ENCODE data around the gene ANXA10. TPM values are rescaled to one million over a fixed set of nuclear protein-coding genes. Genes with fewer than 3 reads are reported as not detected.

ANXA10 gene
- total RNA-seq, 1 donor from 2014 or later = not detected

- H3K27me3 Mint-ChIP-seq (ENCODE audit: low read depth) = peaks cover 34% of the 10 kb centered on the region
- DNase-seq (ENCODE audit: low spot score) = no peak
- H3K27ac Mint-ChIP-seq (ENCODE audit: unreplicated experiment) = no peak overlapping the region
- no peak overlapping the region for H3K4me3 Mint-ChIP-seq (ENCODE audit: unreplicated experiment)
- no peaks in the 10 kb centered on the region for H3K4me1 Mint-ChIP-seq (ENCODE audit: low read depth)
- TF ChIP-seq, protein P1, sequence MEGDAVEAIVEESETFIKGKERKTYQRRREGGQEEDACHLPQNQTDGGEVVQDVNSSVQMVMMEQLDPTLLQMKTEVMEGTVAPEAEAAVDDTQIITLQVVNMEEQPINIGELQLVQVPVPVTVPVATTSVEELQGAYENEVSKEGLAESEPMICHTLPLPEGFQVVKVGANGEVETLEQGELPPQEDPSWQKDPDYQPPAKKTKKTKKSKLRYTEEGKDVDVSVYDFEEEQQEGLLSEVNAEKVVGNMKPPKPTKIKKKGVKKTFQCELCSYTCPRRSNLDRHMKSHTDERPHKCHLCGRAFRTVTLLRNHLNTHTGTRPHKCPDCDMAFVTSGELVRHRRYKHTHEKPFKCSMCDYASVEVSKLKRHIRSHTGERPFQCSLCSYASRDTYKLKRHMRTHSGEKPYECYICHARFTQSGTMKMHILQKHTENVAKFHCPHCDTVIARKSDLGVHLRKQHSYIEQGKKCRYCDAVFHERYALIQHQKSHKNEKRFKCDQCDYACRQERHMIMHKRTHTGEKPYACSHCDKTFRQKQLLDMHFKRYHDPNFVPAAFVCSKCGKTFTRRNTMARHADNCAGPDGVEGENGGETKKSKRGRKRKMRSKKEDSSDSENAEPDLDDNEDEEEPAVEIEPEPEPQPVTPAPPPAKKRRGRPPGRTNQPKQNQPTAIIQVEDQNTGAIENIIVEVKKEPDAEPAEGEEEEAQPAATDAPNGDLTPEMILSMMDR (IDR thresholded peaks at IDR 0.05) = no peak
- no peaks in the 10 kb centered on the region for H3K9me3 Mint-ChIP-seq (ENCODE audit: low read depth)
- no peaks in the 10 kb centered on the region for H3K36me3 Mint-ChIP-seq (ENCODE audit: low read depth)
These were observed 33.1 kb upstream of the ANXA10 start for GRCh38 chr4:168059251-168059650.

DNA sequence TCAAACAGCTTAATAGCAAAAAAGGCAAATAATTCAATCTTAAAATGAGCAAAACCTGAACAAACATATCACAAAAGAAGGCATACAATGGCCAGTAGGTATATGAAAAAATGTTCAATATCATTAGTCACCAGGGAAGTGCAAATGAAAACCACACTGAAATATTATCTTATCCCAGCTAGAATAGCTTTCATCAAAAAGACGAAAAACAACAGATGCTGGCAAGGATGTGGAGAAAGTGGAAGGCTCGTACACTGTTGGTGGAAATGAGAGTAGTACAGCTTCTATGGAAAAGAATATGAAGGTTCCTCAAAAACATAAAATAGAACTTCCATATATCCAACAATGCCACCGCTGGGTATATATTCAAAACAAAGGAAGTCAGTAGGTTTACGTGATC, 29.3 kb upstream of the ANXA10 start:
- Mint-ChIP-seq H3K9me3 (ENCODE audit: low read depth) (no peaks in the 10 kb centered on the region), H3K27ac (ENCODE audit: unreplicated experiment) (no peak overlapping the region), H3K4me1 (ENCODE audit: low read depth) (no peaks in the 10 kb centered on the region), H3K36me3 (ENCODE audit: low read depth) (no peaks in the 10 kb centered on the region), H3K4me3 (ENCODE audit: unreplicated experiment) (no peak overlapping the region), H3K27me3 (ENCODE audit: low read depth) (peaks cover 41% of the 10 kb centered on the region)
- TF ChIP-seq, protein P1 (IDR thresholded peaks at IDR 0.05) = no peak
- no peak for DNase-seq (ENCODE audit: low spot score)

DNA sequence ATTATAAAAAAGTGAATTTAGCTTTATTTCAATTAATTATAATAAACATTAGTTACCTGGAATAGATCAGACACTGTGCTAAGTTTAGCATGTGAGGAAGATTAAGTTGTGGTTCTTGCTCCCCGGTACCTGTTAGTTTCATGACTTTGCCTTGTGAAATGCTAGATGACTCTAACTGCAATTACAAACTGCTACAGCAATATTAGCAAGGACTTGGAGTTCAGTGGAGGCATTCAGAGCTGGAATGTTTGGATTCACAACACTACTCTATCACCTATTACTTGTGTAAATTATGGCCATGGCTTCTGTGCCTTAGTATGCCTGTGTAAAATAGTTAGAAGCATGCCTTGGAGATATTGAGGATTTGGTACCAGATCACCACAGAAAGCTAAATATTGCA, 21.4 kb upstream of the ANXA10 start:
- TF ChIP-seq, protein P1 (IDR thresholded peaks at IDR 0.05) = no peak
- H3K27me3 Mint-ChIP-seq (ENCODE audit: low read depth) = peaks cover 48% of the 10 kb centered on the region
- H3K36me3 Mint-ChIP-seq (ENCODE audit: low read depth) = no peaks in the 10 kb centered on the region
- no peak overlapping the region for H3K4me3 Mint-ChIP-seq (ENCODE audit: unreplicated experiment)
- no peaks in the 10 kb centered on the region for H3K4me1 Mint-ChIP-seq (ENCODE audit: low read depth)
- peaks cover 11% of the 10 kb centered on the region for H3K9me3 Mint-ChIP-seq (ENCODE audit: low read depth)
- DNase-seq (ENCODE audit: low spot score) = no peak
- no peak overlapping the region for H3K27ac Mint-ChIP-seq (ENCODE audit: unreplicated experiment)

DNA sequence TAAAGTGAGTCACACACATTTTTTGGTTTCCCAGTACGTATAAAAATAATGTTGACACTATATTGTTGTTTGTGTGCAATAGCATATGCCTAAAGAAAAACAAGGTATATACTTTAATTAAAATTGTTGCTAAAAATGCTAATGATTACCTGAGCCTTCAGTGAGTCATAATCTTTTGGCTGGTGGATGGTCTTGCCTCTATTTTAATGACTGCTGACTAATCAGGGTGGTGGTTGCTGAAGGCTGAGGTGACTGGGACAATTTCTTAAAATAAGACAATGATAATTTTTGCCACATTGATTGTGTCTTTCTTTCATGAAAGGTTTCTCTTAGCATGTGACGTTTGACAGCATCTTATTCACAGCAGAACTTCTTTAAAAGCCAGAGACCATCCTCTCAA, 21.0 kb upstream of the ANXA10 start:
- TF ChIP-seq, protein P1 (IDR thresholded peaks at IDR 0.05) = no peak
- no peak overlapping the region for H3K4me3 Mint-ChIP-seq (ENCODE audit: unreplicated experiment)
- no peak overlapping the region for H3K27ac Mint-ChIP-seq (ENCODE audit: unreplicated experiment)
- peaks cover 11% of the 10 kb centered on the region for H3K9me3 Mint-ChIP-seq (ENCODE audit: low read depth)
- peaks cover 51% of the 10 kb centered on the region for H3K27me3 Mint-ChIP-seq (ENCODE audit: low read depth)
- DNase-seq (ENCODE audit: low spot score) = no peak
- H3K4me1 Mint-ChIP-seq (ENCODE audit: low read depth) = no peaks in the 10 kb centered on the region
- H3K36me3 Mint-ChIP-seq (ENCODE audit: low read depth) = no peaks in the 10 kb centered on the region

- Mint-ChIP-seq H3K4me1 (ENCODE audit: low read depth) (no peaks in the 10 kb centered on the region), H3K9me3 (ENCODE audit: low read depth) (no peaks in the 10 kb centered on the region), H3K27me3 (ENCODE audit: low read depth) (peaks cover 44% of the 10 kb centered on the region), H3K27ac (ENCODE audit: unreplicated experiment) (no peak overlapping the region), H3K36me3 (ENCODE audit: low read depth) (no peaks in the 10 kb centered on the region), H3K4me3 (ENCODE audit: unreplicated experiment) (no peak overlapping the region)
- DNase-seq (ENCODE audit: low spot score) = no peak
- TF ChIP-seq, protein P1 (IDR thresholded peaks at IDR 0.05) = no peak
These were observed 17.5 kb upstream of the ANXA10 start for GRCh38 chr4:168074861-168075260.
